Fibroblast of lung (primary cell): ENCODE results near the gene SAXO1. TPM values are rescaled to one million over a fixed set of nuclear protein-coding genes. Genes with fewer than 3 reads are reported as not detected.

ENCODE experiments used
- DNase-seq, 2 donors: peaks; one replicate each; pipeline versions ENCODE4 v3.0.0 to v3.0.0-alpha.2; 2010; ENCODE audit warnings: low read depth in 2 of 2
- H2AFZ ChIP-seq: 2 replicates; pipeline ENCODE4 v1.5.1; 2012; ENCODE audit warnings: low read length, control low read depth, inconsistent platforms
- H3K27ac ChIP-seq: 2 replicates; pipeline ENCODE4 v1.5.1; 2011; ENCODE audit warnings: low read length, control low read depth; ENCODE audit not compliant: insufficient read depth
- H3K27me3 ChIP-seq: 2 replicates; pipeline ENCODE4 v1.5.1; 2011; ENCODE audit warnings: mild to moderate bottlenecking, low read length; ENCODE audit not compliant: control insufficient read depth, insufficient read depth
- H3K36me3 ChIP-seq: 2 replicates; pipeline ENCODE4 v1.5.1; 2011; ENCODE audit warnings: low read length; ENCODE audit not compliant: control insufficient read depth, insufficient read depth
- H3K4me1 ChIP-seq: 2 replicates; pipeline ENCODE4 v1.5.1; 2011; ENCODE audit warnings: low read length; ENCODE audit not compliant: control insufficient read depth, insufficient read depth; ENCODE audit errors: extremely low read depth
- H3K4me2 ChIP-seq: 2 replicates; pipeline ENCODE4 v1.5.1; 2011; ENCODE audit warnings: low read length, control low read depth; ENCODE audit not compliant: insufficient read depth; ENCODE audit errors: extremely low read depth
- H3K4me3 ChIP-seq, 4 experiments: fragments of 200-600 bp in 1 of 4; sonication (generic) in 1 of 4; replicated peaks in 1 of 4; 2 replicates each; pipeline ENCODE4 v1.5.1; 2011 to 2016; ENCODE audit warnings: low read length in 4 of 4, low read depth in 3 of 4, mild to moderate bottlenecking in 3 of 4, control low read depth in 2 of 4, inconsistent platforms in 1 of 4, mixed read lengths in 1 of 4; ENCODE audit not compliant: insufficient read depth in 1 of 4; ENCODE audit errors: control extremely low read depth in 1 of 4
- H3K79me2 ChIP-seq: 2 replicates; pipeline ENCODE4 v1.5.1; 2012; ENCODE audit warnings: mild to moderate bottlenecking, low read length, inconsistent platforms; ENCODE audit not compliant: control insufficient read depth, insufficient read depth
- H3K9ac ChIP-seq: 2 replicates; pipeline ENCODE4 v1.5.1; 2011; ENCODE audit warnings: mild to moderate bottlenecking, low read length, control low read depth; ENCODE audit not compliant: insufficient read depth
- H3K9me3 ChIP-seq: 2 replicates; pipeline ENCODE4 v1.5.1; 2012; ENCODE audit warnings: low read depth, low read length; ENCODE audit not compliant: control insufficient read depth, insufficient read depth
- H4K20me1 ChIP-seq: 2 replicates; pipeline ENCODE4 v1.5.1; 2011; ENCODE audit warnings: low read length; ENCODE audit not compliant: control insufficient read depth, insufficient read depth; ENCODE audit errors: extremely low read depth
- CTCF ChIP-seq, 2 donors: IDR thresholded peaks in 1 of 2; conservative IDR thresholded peaks in 1 of 2; 1 replicate in 1 of 2; 2 replicates in 1 of 2; pipeline ENCODE4 v1.5.1; 2011 to 2012; ENCODE audit warnings: low read length in 2 of 2, control low read depth in 1 of 2, inconsistent platforms in 1 of 2, low read depth in 1 of 2, mild to moderate bottlenecking in 1 of 2
- EZH2 ChIP-seq: IDR thresholded peaks from 2 replicates; pipeline ENCODE4 v1.5.1; 2012; ENCODE audit warnings: low read length, control low read depth, mild to moderate bottlenecking; ENCODE audit errors: missing control alignments
- polyA plus RNA-seq, 2 donors: library from polyadenylated mRNA; depleted of rRNA in 1 of 2; stranded (reverse) in 1 of 2; unstranded in 1 of 2; fragments of >200 nt; gene quantifications; 2 replicates each; pipeline ENCODE4 v1.2.1, GENCODE V29; 2011 to 2012; ENCODE audit warnings: missing spikeins in 1 of 2
- total RNA-seq: library from RNA; depleted of rRNA; stranded (reverse); fragments of >200 nt; gene quantifications from 2 replicates; pipeline ENCODE4 v1.2.1, GENCODE V29; 2014

SAXO1 gene
- total and polyA plus RNA-seq, 2 donors (not counting 1 experiment from before 2014, with no cell fraction given) = 0.01 to 0.17 TPM

- Histone ChIP-seq H3K9me3 (no peaks in the 10 kb centered on the region), H3K9ac (no peak overlapping the region), H3K27ac (no peak overlapping the region), H3K79me2 (no peaks in the 10 kb centered on the region), H3K4me3 (no peak overlapping the region), H3K36me3 (no peaks in the 10 kb centered on the region), H3K4me2 (no peak overlapping the region), H3K27me3 (no peaks in the 10 kb centered on the region), H2AFZ (no peak overlapping the region), H3K4me1 (no peaks in the 10 kb centered on the region), H4K20me1 (no peaks in the 10 kb centered on the region)
- DNase-seq = no peak
- no peak for TF ChIP-seq EZH2
- TF ChIP-seq CTCF (conservative IDR thresholded peaks at IDR 0.05 in 1 of 2, IDR thresholded peaks at IDR 0.05 in 1 of 2; ENCODE audit: low read depth in 1 of 2, low read length in 2 of 2) = no peak
Observed at GRCh38 chr9:18877984-18878383, 155.0 kb downstream of the SAXO1 start.

Other genes with a start within 250 kb of the SAXO1 start
- 43.1 and 62.9 TPM in 2 replicates for gene RRAGA, start 16.2 kb upstream of the SAXO1 start, total RNA-seq
- gene RRAGA, start 16.2 kb upstream of the SAXO1 start, polyA plus RNA-seq = 186 and 217 TPM in 2 replicates
- 11.6 and 15.4 TPM in 2 replicates for gene HAUS6, start 69.7 kb upstream of the SAXO1 start, total RNA-seq
- gene HAUS6, start 69.7 kb upstream of the SAXO1 start, polyA plus RNA-seq = 9.6 and 12.1 TPM in 2 replicates
- gene PLIN2, start 94.3 kb upstream of the SAXO1 start, total RNA-seq = 384 and 664 TPM in 2 replicates
- 129 and 166 TPM in 2 replicates for gene PLIN2, start 94.3 kb upstream of the SAXO1 start, polyA plus RNA-seq
- gene DENND4C, start 197.5 kb upstream of the SAXO1 start, total RNA-seq = 74.2 and 87.0 TPM in 2 replicates
- 25.5 and 27.4 TPM in 2 replicates for gene DENND4C, start 197.5 kb upstream of the SAXO1 start, polyA plus RNA-seq